ENCODE results near the gene HSPB2. TPM values are rescaled to one million over a fixed set of nuclear protein-coding genes. Genes with fewer than 3 reads are reported as not detected.

The HSPB2 gene
- polyA plus RNA-seq, 2 donors, result 1.8 to 2.0 TPM

DNA sequence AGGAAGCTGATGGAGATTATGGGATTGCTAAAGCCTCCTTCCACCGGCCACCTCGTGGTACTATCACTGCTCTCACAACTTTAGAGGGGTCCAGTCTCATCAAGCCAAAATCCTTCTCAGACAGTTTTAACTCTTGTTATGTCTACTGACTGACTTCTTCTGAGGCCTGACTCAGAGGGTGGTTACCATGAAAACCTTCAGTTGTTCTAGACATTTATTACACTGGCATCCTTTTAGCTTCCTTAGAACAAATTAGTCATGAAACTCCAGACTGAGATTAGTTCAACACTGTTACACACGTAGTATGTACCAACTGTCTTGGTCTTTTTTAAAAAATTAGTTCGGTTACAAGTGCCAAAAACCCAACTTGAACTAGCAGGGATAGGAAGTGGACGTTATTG lies 32.1 kb downstream of the HSPB2 start:
- no peak overlapping the region for H3K4me3 ChIP-seq (ENCODE audit: low read depth in 1 of 2, low read length in 2 of 2)
- no peak overlapping the region for H3K27ac ChIP-seq (ENCODE audit: low read depth in 2 of 2, low read length in 1 of 2)
- H3K9me3 ChIP-seq (ENCODE audit: control insufficient read depth in 2 of 2, insufficient read depth in 1 of 2, low read depth in 1 of 2, low read length in 1 of 2), result no peaks in the 10 kb centered on the region
- 59 to 60% methylated on average over 5 of the region's 5 CpGs for WGBS, 2 donors
- H3K36me3 ChIP-seq (ENCODE audit: control insufficient read depth in 2 of 2, insufficient read depth in 2 of 2, low read length in 1 of 2), result no peaks in the 10 kb centered on the region
- H3K27me3 ChIP-seq (ENCODE audit: control insufficient read depth in 1 of 2, insufficient read depth in 2 of 2, low read length in 2 of 2), result no peaks in the 10 kb centered on the region
- no peaks in the 10 kb centered on the region for H3K4me1 ChIP-seq (ENCODE audit: control insufficient read depth in 2 of 2, insufficient read depth in 2 of 2, low read length in 1 of 2)

DNA sequence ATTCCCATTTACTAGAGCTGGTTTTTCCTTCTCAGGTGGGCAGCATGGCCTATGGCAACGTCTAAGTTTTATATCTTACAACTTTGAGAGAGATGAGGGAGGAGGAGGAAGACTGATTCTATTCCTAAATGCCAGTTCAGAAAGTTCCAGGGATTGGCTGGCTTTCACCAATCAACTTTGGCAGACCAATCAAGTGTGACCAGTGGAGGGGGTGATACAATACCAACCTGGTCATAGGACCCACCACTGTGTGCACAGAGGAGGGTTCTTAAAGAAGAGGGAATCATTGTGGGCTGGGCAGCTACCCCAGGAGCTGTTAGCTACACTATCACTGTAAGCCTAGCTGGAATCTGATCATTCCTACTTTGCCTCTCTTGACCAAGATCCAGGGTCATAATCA lies 32.7 kb downstream of the HSPB2 start:
- Histone ChIP-seq H3K4me1 (ENCODE audit: control insufficient read depth in 2 of 2, insufficient read depth in 2 of 2, low read length in 1 of 2) (no peaks in the 10 kb centered on the region), H3K27me3 (ENCODE audit: control insufficient read depth in 1 of 2, insufficient read depth in 2 of 2, low read length in 2 of 2) (no peaks in the 10 kb centered on the region), H3K4me3 (ENCODE audit: low read depth in 1 of 2, low read length in 2 of 2) (no peak overlapping the region), H3K36me3 (ENCODE audit: control insufficient read depth in 2 of 2, insufficient read depth in 2 of 2, low read length in 1 of 2) (no peaks in the 10 kb centered on the region), H3K27ac (ENCODE audit: low read depth in 2 of 2, low read length in 1 of 2) (peak overlapping the region in 1 of 2 donors; percentile 22), H3K9me3 (ENCODE audit: control insufficient read depth in 2 of 2, insufficient read depth in 1 of 2, low read depth in 1 of 2, low read length in 1 of 2) (no peaks in the 10 kb centered on the region)
- WGBS, 2 donors, result 62 to 80% methylated on average over 1 of the region's 1 CpG

DNA sequence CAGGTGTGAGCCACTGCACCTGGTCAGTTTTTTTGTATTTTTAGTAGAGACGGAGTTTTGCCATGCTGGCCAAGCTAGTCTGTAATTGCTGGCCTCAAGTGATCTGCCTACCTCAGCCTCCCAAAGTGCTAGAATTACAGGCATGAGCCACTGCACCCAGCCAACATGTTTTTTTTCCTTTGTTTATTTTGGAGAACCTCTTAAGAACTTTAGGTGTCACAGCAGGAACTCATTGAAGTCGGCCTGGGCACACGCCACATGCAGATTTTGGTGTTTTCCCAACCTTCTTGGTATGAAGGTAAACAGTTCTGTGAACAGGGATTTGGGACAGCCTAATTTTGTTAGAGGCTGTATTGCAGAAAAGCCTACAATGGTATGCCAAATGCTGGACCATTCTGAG lies 34.0 kb downstream of the HSPB2 start:
- WGBS, 2 donors, result 55 to 65% methylated on average over 3 of the region's 3 CpGs
- Histone ChIP-seq H3K27ac (ENCODE audit: low read depth in 2 of 2, low read length in 1 of 2) (no peak overlapping the region), H3K27me3 (ENCODE audit: control insufficient read depth in 1 of 2, insufficient read depth in 2 of 2, low read length in 2 of 2) (no peaks in the 10 kb centered on the region)

DNA sequence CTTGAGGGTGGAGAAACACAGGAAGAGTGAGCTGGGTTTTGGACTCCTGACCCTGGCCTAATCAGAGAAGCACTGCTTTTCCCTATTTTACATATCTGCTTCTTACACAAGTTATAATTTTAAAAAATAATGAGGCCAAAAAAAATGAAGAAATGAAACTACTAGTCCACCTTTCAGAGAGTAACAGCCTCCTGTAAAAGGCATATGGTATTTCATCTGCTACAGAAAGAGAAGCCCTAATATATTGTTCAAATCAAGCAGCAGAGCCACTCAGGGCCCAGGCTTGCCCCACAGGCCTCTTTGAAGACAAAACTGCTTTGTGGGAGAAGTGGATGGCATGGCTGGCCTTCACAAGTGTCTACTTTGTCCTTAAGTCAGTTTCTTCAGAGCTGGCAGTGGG lies 34.6 kb downstream of the HSPB2 start:
- no peak overlapping the region for H3K27ac ChIP-seq (ENCODE audit: low read depth in 2 of 2, low read length in 1 of 2)
- H3K36me3 ChIP-seq (ENCODE audit: control insufficient read depth in 2 of 2, insufficient read depth in 2 of 2, low read length in 1 of 2), result no peaks in the 10 kb centered on the region
- H3K4me1 ChIP-seq (ENCODE audit: control insufficient read depth in 2 of 2, insufficient read depth in 2 of 2, low read length in 1 of 2), result no peaks in the 10 kb centered on the region
- H3K9me3 ChIP-seq (ENCODE audit: control insufficient read depth in 2 of 2, insufficient read depth in 1 of 2, low read depth in 1 of 2, low read length in 1 of 2), result no peaks in the 10 kb centered on the region
- no peak overlapping the region for H3K4me3 ChIP-seq (ENCODE audit: low read depth in 1 of 2, low read length in 2 of 2)
- no peaks in the 10 kb centered on the region for H3K27me3 ChIP-seq (ENCODE audit: control insufficient read depth in 1 of 2, insufficient read depth in 2 of 2, low read length in 2 of 2)

More for the DNA sequence above, 34.0 kb downstream of the HSPB2 start:
- no peak overlapping the region for H3K4me3 ChIP-seq (ENCODE audit: low read depth in 1 of 2, low read length in 2 of 2)
- H3K9me3 ChIP-seq (ENCODE audit: control insufficient read depth in 2 of 2, insufficient read depth in 1 of 2, low read depth in 1 of 2, low read length in 1 of 2), result no peaks in the 10 kb centered on the region
- no peaks in the 10 kb centered on the region for H3K36me3 ChIP-seq (ENCODE audit: control insufficient read depth in 2 of 2, insufficient read depth in 2 of 2, low read length in 1 of 2)
- no peaks in the 10 kb centered on the region for H3K4me1 ChIP-seq (ENCODE audit: control insufficient read depth in 2 of 2, insufficient read depth in 2 of 2, low read length in 1 of 2)

DNA sequence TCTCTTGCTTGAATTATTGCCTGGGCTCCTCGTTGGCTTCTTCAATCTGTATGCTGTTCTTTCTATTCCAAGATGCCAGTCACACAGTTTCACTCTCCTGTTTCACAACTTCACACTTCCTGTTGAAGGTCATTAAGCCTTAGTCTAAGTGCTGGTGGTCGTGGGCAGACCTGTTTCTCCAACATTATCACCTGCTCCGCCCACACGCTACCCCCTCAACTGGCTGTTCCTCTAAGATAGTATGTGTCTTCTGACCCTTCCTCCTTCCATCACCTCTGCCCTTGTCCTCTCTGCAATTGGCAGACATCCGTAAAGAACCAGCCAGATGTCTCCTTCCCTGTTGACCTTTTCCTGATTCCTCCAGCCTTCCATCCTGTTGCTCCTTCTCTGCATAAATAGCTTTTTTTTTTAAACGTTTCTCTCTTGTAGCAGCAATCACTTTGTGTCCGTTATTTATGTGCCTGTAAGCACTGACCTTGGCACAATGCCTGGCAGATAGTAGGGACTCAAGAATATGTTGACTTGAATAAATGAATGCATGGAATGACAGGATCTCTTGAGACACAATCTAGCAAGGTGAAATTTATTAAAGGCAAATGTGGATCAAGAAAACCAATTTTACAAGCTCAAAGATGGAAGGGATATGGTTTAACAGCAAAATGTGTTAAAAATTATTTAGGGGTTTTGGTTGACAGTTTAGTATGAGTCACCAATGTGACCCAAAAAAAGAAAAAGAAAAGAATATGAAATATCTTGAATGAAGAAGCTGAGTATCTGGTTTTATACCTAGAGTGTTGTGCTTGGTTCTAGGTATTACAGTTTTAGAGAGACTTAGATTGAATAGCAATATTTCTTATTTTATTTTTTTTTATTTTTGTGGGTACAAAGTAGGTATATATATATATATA lies 37.2 kb downstream of the HSPB2 start:
- Histone ChIP-seq H3K4me3 (ENCODE audit: low read depth in 1 of 2, low read length in 2 of 2) (no peak overlapping the region), H3K9me3 (ENCODE audit: control insufficient read depth in 2 of 2, insufficient read depth in 1 of 2, low read depth in 1 of 2, low read length in 1 of 2) (no peaks in the 10 kb centered on the region), H3K4me1 (ENCODE audit: control insufficient read depth in 2 of 2, insufficient read depth in 2 of 2, low read length in 1 of 2) (no peaks in the 10 kb centered on the region), H3K27ac (ENCODE audit: low read depth in 2 of 2, low read length in 1 of 2) (no peak overlapping the region), H3K27me3 (ENCODE audit: control insufficient read depth in 1 of 2, insufficient read depth in 2 of 2, low read length in 2 of 2) (no peaks in the 10 kb centered on the region), H3K36me3 (ENCODE audit: control insufficient read depth in 2 of 2, insufficient read depth in 2 of 2, low read length in 1 of 2) (no peaks in the 10 kb centered on the region)
- 63 to 66% methylated on average over 7 of the region's 7 CpGs for WGBS, 2 donors

DNA sequence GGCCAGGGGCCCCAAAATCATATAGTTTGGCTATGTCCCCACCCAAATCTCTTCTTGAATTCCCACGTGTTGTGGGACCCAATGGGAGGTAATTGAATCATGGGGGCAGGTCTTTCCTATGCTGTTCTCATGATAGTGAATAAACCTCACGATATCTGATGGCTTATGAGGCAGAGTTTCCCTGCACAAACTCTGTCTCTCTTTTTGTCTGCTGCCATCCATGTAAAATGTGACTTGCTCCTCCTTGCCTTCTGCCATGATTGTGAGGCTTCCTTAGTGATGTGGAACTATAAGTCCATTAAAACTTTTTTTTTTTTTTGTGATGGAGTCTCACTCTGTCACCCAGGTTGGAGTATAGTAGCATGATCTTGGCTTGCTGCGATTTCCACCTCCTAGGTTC lies 39.0 kb downstream of the HSPB2 start:
- Histone ChIP-seq H3K9me3 (ENCODE audit: control insufficient read depth in 2 of 2, insufficient read depth in 1 of 2, low read depth in 1 of 2, low read length in 1 of 2) (no peaks in the 10 kb centered on the region), H3K4me3 (ENCODE audit: low read depth in 1 of 2, low read length in 2 of 2) (no peak overlapping the region), H3K27me3 (ENCODE audit: control insufficient read depth in 1 of 2, insufficient read depth in 2 of 2, low read length in 2 of 2) (no peaks in the 10 kb centered on the region), H3K4me1 (ENCODE audit: control insufficient read depth in 2 of 2, insufficient read depth in 2 of 2, low read length in 1 of 2) (no peaks in the 10 kb centered on the region), H3K27ac (ENCODE audit: low read depth in 2 of 2, low read length in 1 of 2) (no peak overlapping the region), H3K36me3 (ENCODE audit: control insufficient read depth in 2 of 2, insufficient read depth in 2 of 2, low read length in 1 of 2) (no peaks in the 10 kb centered on the region)
- 93 to 94% methylated on average over 3 of the region's 3 CpGs for WGBS, 2 donors

DNA sequence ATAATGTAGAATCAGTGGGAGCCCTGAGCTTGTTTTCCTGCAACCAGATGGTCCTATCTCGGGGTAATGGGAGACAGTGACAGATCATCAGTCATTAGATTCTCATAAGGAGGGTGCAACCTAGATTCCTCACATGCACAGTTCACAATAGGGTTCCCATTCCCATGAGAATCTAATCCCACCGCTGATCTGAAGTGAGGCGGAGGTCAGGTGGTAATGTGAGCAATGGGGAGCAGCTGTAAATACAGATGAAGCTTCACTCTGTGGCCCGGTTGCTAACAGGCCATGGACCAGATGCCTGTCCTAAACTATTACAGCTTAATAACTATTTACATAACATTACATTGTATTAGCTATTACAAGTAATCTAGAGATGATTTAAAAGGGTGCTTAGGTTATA lies 41.6 kb downstream of the HSPB2 start:
- Histone ChIP-seq H3K9me3 (ENCODE audit: control insufficient read depth in 2 of 2, insufficient read depth in 1 of 2, low read depth in 1 of 2, low read length in 1 of 2) (no peaks in the 10 kb centered on the region), H3K4me3 (ENCODE audit: low read depth in 1 of 2, low read length in 2 of 2) (no peak overlapping the region), H3K4me1 (ENCODE audit: control insufficient read depth in 2 of 2, insufficient read depth in 2 of 2, low read length in 1 of 2) (no peaks in the 10 kb centered on the region), H3K27me3 (ENCODE audit: control insufficient read depth in 1 of 2, insufficient read depth in 2 of 2, low read length in 2 of 2) (no peaks in the 10 kb centered on the region), H3K27ac (ENCODE audit: low read depth in 2 of 2, low read length in 1 of 2) (no peak overlapping the region), H3K36me3 (ENCODE audit: control insufficient read depth in 2 of 2, insufficient read depth in 2 of 2, low read length in 1 of 2) (no peaks in the 10 kb centered on the region)
- 94% methylated on average over 4 of the region's 4 CpGs for WGBS, 2 donors

DNA sequence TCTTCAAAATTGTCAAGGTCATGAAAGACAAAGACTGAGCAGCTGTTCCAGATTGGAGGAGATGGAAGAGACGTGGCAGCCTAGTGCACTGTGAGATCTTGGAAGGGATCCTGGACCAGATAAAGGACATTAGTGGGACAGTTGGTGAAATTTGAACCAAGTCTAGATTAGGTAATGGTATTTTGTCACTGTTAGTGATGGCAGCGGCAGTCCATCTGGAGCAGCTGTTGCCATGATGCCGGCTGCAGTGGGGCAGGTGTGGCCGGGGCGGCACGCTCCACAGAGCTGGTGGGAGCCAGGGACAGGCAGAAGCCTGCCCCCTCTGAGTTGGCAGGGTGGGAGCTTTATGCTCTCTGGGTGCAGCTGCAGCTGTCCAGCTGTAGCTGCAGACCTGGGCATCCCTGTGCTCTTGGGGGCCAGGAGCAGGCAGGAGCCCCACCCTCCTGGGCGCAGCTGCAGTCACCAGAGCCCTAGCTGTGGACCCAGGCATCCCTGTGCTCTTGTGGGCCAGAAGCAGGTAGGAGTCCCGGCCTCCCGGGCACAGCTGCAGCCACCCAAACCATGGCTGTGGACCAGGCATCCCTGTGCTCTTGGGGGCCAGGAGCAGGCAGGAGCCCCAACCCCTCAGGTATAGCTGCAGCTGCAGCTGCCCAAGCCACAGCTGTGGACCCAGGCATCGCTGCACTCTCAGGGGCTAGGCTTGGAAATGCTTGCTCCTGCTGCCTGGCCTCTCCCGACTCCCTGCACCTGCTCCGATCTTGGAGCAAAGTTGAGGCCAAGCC lies 45.3 kb downstream of the HSPB2 start:
- 91 to 93% methylated on average over 12 of the region's 12 CpGs for WGBS, 2 donors
- Histone ChIP-seq H3K4me1 (ENCODE audit: control insufficient read depth in 2 of 2, insufficient read depth in 2 of 2, low read length in 1 of 2) (no peaks in the 10 kb centered on the region), H3K27ac (ENCODE audit: low read depth in 2 of 2, low read length in 1 of 2) (no peak overlapping the region), H3K27me3 (ENCODE audit: control insufficient read depth in 1 of 2, insufficient read depth in 2 of 2, low read length in 2 of 2) (no peaks in the 10 kb centered on the region), H3K36me3 (ENCODE audit: control insufficient read depth in 2 of 2, insufficient read depth in 2 of 2, low read length in 1 of 2) (no peaks in the 10 kb centered on the region), H3K9me3 (ENCODE audit: control insufficient read depth in 2 of 2, insufficient read depth in 1 of 2, low read depth in 1 of 2, low read length in 1 of 2) (no peaks in the 10 kb centered on the region), H3K4me3 (ENCODE audit: low read depth in 1 of 2, low read length in 2 of 2) (no peak overlapping the region)

DNA sequence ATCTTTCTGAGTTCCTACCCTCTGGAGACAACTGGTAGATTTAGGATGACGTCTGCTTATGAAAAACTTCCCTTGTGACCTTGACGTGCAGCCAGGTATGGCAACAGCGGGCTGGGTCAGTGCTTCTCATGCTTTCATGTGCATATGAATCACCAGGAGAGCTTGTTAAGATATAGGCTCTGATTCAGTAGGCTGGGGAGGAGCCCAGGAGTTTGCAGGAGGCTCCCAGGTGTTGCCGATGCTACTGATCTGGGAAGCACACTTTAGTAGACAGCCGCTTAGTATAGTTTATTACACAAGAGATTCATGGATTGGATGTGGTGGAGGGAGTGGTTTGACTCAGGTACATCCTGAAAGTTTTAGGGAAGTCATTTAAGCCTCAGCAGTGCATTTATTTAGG lies 48.4 kb downstream of the HSPB2 start:
- Histone ChIP-seq H3K27ac (ENCODE audit: low read depth in 2 of 2, low read length in 1 of 2) (peak overlapping the region in 1 of 2 donors; percentile 34), H3K27me3 (ENCODE audit: control insufficient read depth in 1 of 2, insufficient read depth in 2 of 2, low read length in 2 of 2) (no peaks in the 10 kb centered on the region), H3K4me1 (ENCODE audit: control insufficient read depth in 2 of 2, insufficient read depth in 2 of 2, low read length in 1 of 2) (no peaks in the 10 kb centered on the region), H3K36me3 (ENCODE audit: control insufficient read depth in 2 of 2, insufficient read depth in 2 of 2, low read length in 1 of 2) (no peaks in the 10 kb centered on the region), H3K4me3 (ENCODE audit: low read depth in 1 of 2, low read length in 2 of 2) (no peak overlapping the region), H3K9me3 (ENCODE audit: control insufficient read depth in 2 of 2, insufficient read depth in 1 of 2, low read depth in 1 of 2, low read length in 1 of 2) (no peaks in the 10 kb centered on the region)
- WGBS, 2 donors, result 42 to 53% methylated on average over 5 of the region's 5 CpGs
